Measurements from ENCODE around the gene MAML2.

The MAML2 gene

GRCh38 chr11:96228910-96229309 is 114.1 kb downstream of the MAML2 start:
- DNase-seq (ENCODE audit: low spot score) = no peak
- ChIA-PET CTCF (interaction anchor here (1.9 kb wide), 1 partner anchor 114 kb away, joined by 5 read pairs; the partner anchor contains the start of gene MAML2), POLR2A (ENCODE audit: low non-redundant PET) (interaction anchor here (0.7 kb wide), 1 partner anchor 47 kb away, joined by 3 read pairs; no protein-coding TSS in a partner anchor)
- TF ChIP-seq CTCF (conservative IDR thresholded peaks at IDR 0.05; ENCODE audit: low read depth) = no peak
- H3K27ac ChIP-seq = peak overlapping the region; percentile 91

- ChIA-PET POLR2A (ENCODE audit: low non-redundant PET) (interaction anchor here (0.7 kb wide), 1 partner anchor 48 kb away, joined by 3 read pairs; no protein-coding TSS in a partner anchor), CTCF (interaction anchor here (1.9 kb wide), 1 partner anchor 115 kb away, joined by 5 read pairs; the partner anchor contains the start of gene MAML2)
- TF ChIP-seq CTCF (conservative IDR thresholded peaks at IDR 0.05; ENCODE audit: low read depth) = no peak
- DNase-seq (ENCODE audit: low spot score) = peak; percentile 77
- peak overlapping the region; percentile 91 for H3K27ac ChIP-seq
Measured at GRCh38 chr11:96228473-96228891, 114.5 kb downstream of the MAML2 start.

- ChIA-PET CTCF (no interaction called here), POLR2A (ENCODE audit: low non-redundant PET) (no interaction called here)
- DNase-seq (ENCODE audit: low spot score) = peak; percentile 20
Measured at GRCh38 chr11:96227244-96227643, 115.8 kb downstream of the MAML2 start.

GRCh38 chr11:96223083-96223482 is 119.9 kb downstream of the MAML2 start:
- TF ChIP-seq CTCF (conservative IDR thresholded peaks at IDR 0.05; ENCODE audit: low read depth) = no peak
- ChIA-PET CTCF (no interaction called here), POLR2A (ENCODE audit: low non-redundant PET) (no interaction called here)
- H3K27ac ChIP-seq = no peak overlapping the region
- no peak for DNase-seq (ENCODE audit: low spot score)

More at GRCh38 chr11:96227244-96227643, 115.8 kb downstream of the MAML2 start:
- TF ChIP-seq CTCF (conservative IDR thresholded peaks at IDR 0.05; ENCODE audit: low read depth) = no peak
- peak overlapping the region; percentile 91 for H3K27ac ChIP-seq

- no peak for DNase-seq (ENCODE audit: low spot score)
- ChIA-PET CTCF (no interaction called here), POLR2A (ENCODE audit: low non-redundant PET) (no interaction called here)
- H3K27ac ChIP-seq = no peak overlapping the region
- no peak for TF ChIP-seq CTCF (conservative IDR thresholded peaks at IDR 0.05; ENCODE audit: low read depth)
Measured at GRCh38 chr11:96222102-96222501, 120.9 kb downstream of the MAML2 start.

GRCh38 chr11:96221244-96222070 is 121.5 kb downstream of the MAML2 start:
- ChIA-PET CTCF (interaction anchor here (1.0 kb wide), 1 partner anchor 14 kb away, joined by 3 read pairs; no protein-coding TSS in a partner anchor), POLR2A (ENCODE audit: low non-redundant PET) (no interaction called here)
- no peak overlapping the region for H3K27ac ChIP-seq
- no peak for TF ChIP-seq CTCF (conservative IDR thresholded peaks at IDR 0.05; ENCODE audit: low read depth)
- no peak for DNase-seq (ENCODE audit: low spot score)
